IMR-90 (cell line): ENCODE data around the gene TMEM256. TPM values are rescaled to one million over a fixed set of nuclear protein-coding genes. Genes with fewer than 3 reads are reported as not detected.

Experiments
- ATAC-seq: fragments of 200-7000 bp; cut with Tn5 transposase; 2 replicates; pipeline ENCODE4 v1.9.1; 2020; ENCODE audit warnings: low read depth, mild to moderate bottlenecking, moderate library complexity
- BruUV-seq: library from RNA; stranded (reverse); fragments of 400-500 nt; replicated peaks from 2 replicates; lab custom pipeline; 2021; lab: Mats Ljungman, UMichigan
- CTCF ChIA-PET: fragments of 300-600 bp; formaldehyde crosslinking; extraction: SDS; loops from one replicate; lab custom pipeline; 2021; ENCODE audit warnings: antibody characterized with exemption; lab: Yijun Ruan, JAX
- POLR2A ChIA-PET: fragments of 300-600 bp; sonication (Branson Sonifier 250); formaldehyde crosslinking; loops from one replicate; lab custom pipeline; 2022; ENCODE audit warnings: antibody characterized with exemption; ENCODE audit not compliant: unreplicated experiment; lab: Charles Lee
- DNase-seq: peaks from one replicate; pipeline ENCODE4 v3.0.0; 2013
- H2AFZ ChIP-seq: replicated peaks from 2 replicates; pipeline ENCODE3; 2013; ENCODE audit warnings: low read length, mild to moderate bottlenecking; ENCODE audit not compliant: poor library complexity
- H2AK5ac ChIP-seq: 2 replicates; pipeline ENCODE4 v1.6.1; 2013; ENCODE audit warnings: low read depth, low read length, inconsistent platforms
- H2AK9ac ChIP-seq: replicated peaks from 2 replicates; pipeline ENCODE3; 2013; ENCODE audit warnings: mild to moderate bottlenecking, low read depth, low read length, moderate library complexity; ENCODE audit not compliant: poor library complexity
- H2BK120ac ChIP-seq: 2 replicates; pipeline ENCODE4 v1.6.1; 2013; ENCODE audit warnings: low read depth, low read length, inconsistent platforms
- H2BK15ac ChIP-seq: 3 replicates; pipeline ENCODE4 v1.6.1; 2013; ENCODE audit warnings: low read depth, low read length, inconsistent platforms
- H2BK20ac ChIP-seq: 2 replicates; pipeline ENCODE4 v1.6.1; 2013; ENCODE audit warnings: low read depth, mild to moderate bottlenecking, inconsistent platforms, low read length, moderate library complexity
- H2BK5ac ChIP-seq: 2 replicates; pipeline ENCODE4 v1.6.1; 2013; ENCODE audit warnings: mild to moderate bottlenecking, low read depth, low read length, inconsistent platforms; ENCODE audit not compliant: poor library complexity, severe bottlenecking
- H3K14ac ChIP-seq: replicated peaks from 2 replicates; pipeline ENCODE4 v1.6.1; 2013; ENCODE audit warnings: low read depth, low read length, inconsistent platforms
- H3K18ac ChIP-seq: 2 replicates; pipeline ENCODE4 v1.6.1; 2013; ENCODE audit warnings: low read depth, low read length, control low read depth
- H3K23ac ChIP-seq: 2 replicates; pipeline ENCODE4 v1.6.1; 2013; ENCODE audit warnings: low read depth, low read length, inconsistent platforms
- H3K27ac ChIP-seq: 2 replicates; pipeline ENCODE4 v1.5.1; 2013; ENCODE audit warnings: mild to moderate bottlenecking, control low read depth, low read length; ENCODE audit not compliant: insufficient read depth
- H3K27me3 ChIP-seq: 2 replicates; pipeline ENCODE4 v1.6.1; 2013; ENCODE audit warnings: low read length; ENCODE audit not compliant: control insufficient read depth, insufficient read depth
- H3K36me3 ChIP-seq: 2 replicates; pipeline ENCODE4 v1.6.1; 2013; ENCODE audit warnings: low read length, mixed read lengths; ENCODE audit not compliant: control insufficient read depth, insufficient read depth
- H3K4ac ChIP-seq: 2 replicates; pipeline ENCODE4 v1.6.1; 2013; ENCODE audit warnings: low read depth, low read length, inconsistent platforms
- H3K4me1 ChIP-seq: 2 replicates; pipeline ENCODE4 v1.6.1; 2013; ENCODE audit warnings: low read length, mixed read lengths; ENCODE audit not compliant: control insufficient read depth, insufficient read depth
- H3K4me2 ChIP-seq: 2 replicates; pipeline ENCODE4 v1.6.1; 2013; ENCODE audit warnings: low read depth, mild to moderate bottlenecking, control low read depth, low read length, moderate library complexity
- H3K4me3 ChIP-seq: 2 replicates; pipeline ENCODE4 v1.5.1; 2013; ENCODE audit warnings: low read depth, mild to moderate bottlenecking, control low read depth, low read length, moderate library complexity; ENCODE audit not compliant: insufficient read depth
- H3K56ac ChIP-seq: 2 replicates; pipeline ENCODE4 v1.6.1; 2013; ENCODE audit warnings: low read length, inconsistent platforms; ENCODE audit not compliant: insufficient read depth; ENCODE audit errors: extremely low read depth
- H3K79me1 ChIP-seq, 2 experiments: 2 replicates each; pipeline ENCODE4 v1.6.1; 2013; ENCODE audit warnings: low read length in 2 of 2, inconsistent platforms in 1 of 2, low read depth in 1 of 2
- H3K9ac ChIP-seq: 2 replicates; pipeline ENCODE4 v1.6.1; 2013; ENCODE audit warnings: low read depth, low read length, control low read depth
- H3K9me1 ChIP-seq: 2 replicates; pipeline ENCODE4 v1.6.1; 2013; ENCODE audit warnings: low read length, inconsistent platforms; ENCODE audit not compliant: insufficient read depth
- H3K9me3 ChIP-seq: 2 replicates; pipeline ENCODE4 v1.6.1; 2013; ENCODE audit warnings: low read length; ENCODE audit not compliant: control insufficient read depth, insufficient read depth
- H4K20me1 ChIP-seq: 2 replicates; pipeline ENCODE4 v1.6.1; 2013; ENCODE audit warnings: low read length, inconsistent platforms; ENCODE audit not compliant: insufficient read depth
- H4K5ac ChIP-seq: 2 replicates; pipeline ENCODE4 v1.6.1; 2013; ENCODE audit warnings: mild to moderate bottlenecking, low read depth, low read length, control low read depth
- H4K8ac ChIP-seq, 2 experiments: 2 replicates each; pipeline ENCODE4 v1.6.1; 2013; ENCODE audit warnings: low read depth in 2 of 2, low read length in 2 of 2, control low read depth in 1 of 2, inconsistent platforms in 1 of 2
- H4K91ac ChIP-seq: 2 replicates; pipeline ENCODE4 v1.6.1; 2013; ENCODE audit warnings: low read depth, low read length, inconsistent platforms; ENCODE audit not compliant: insufficient read depth
- BHLHE40 ChIP-seq: fragments of 150-350 bp; IDR thresholded peaks from 2 replicates; pipeline ENCODE4 v1.6.1; 2016; ENCODE audit warnings: mild to moderate bottlenecking, low read depth, low read length
- CEBPB ChIP-seq: IDR thresholded peaks from 2 replicates; pipeline ENCODE4 v1.6.1; 2012; ENCODE audit warnings: low read depth, low read length, improper control_type of control experiment
- CHD1 ChIP-seq: IDR thresholded peaks from 2 replicates; pipeline ENCODE4 v1.6.1; 2012; ENCODE audit warnings: low read depth, low read length, improper control_type of control experiment
- ELK1 ChIP-seq: fragments of 150-350 bp; IDR thresholded peaks from 2 replicates; pipeline ENCODE4 v1.6.1; 2016; ENCODE audit warnings: low read depth, mild to moderate bottlenecking, low read length, moderate library complexity, borderline replicate concordance
- FOS ChIP-seq: fragments of 150-350 bp; IDR thresholded peaks from 2 replicates; pipeline ENCODE4 v1.6.1; 2016; ENCODE audit warnings: low read depth, low read length
- MAFK ChIP-seq: IDR thresholded peaks from 2 replicates; pipeline ENCODE4 v1.6.1; 2012; ENCODE audit warnings: low read depth, low read length, improper control_type of control experiment
- MAZ ChIP-seq: IDR thresholded peaks from 2 replicates; pipeline ENCODE4 v1.6.1; 2012; ENCODE audit warnings: low read depth, mild to moderate bottlenecking, low read length, improper control_type of control experiment, moderate library complexity, borderline replicate concordance
- MXI1 ChIP-seq: IDR thresholded peaks from 2 replicates; pipeline ENCODE4 v1.6.1; 2012; ENCODE audit warnings: low read depth, mild to moderate bottlenecking, low read length, moderate library complexity, borderline replicate concordance
- NFE2L2 ChIP-seq: fragments of 150-350 bp; IDR thresholded peaks from 2 replicates; pipeline ENCODE4 v1.6.1; 2016; ENCODE audit warnings: low read depth, mild to moderate bottlenecking, low read length
- RAD21 ChIP-seq: IDR thresholded peaks from 2 replicates; pipeline ENCODE4 v1.6.1; 2012; ENCODE audit warnings: low read length, improper control_type of control experiment
- RCOR1 ChIP-seq: IDR thresholded peaks from 2 replicates; pipeline ENCODE4 v1.6.1; 2012; ENCODE audit warnings: mild to moderate bottlenecking, low read length, improper control_type of control experiment; ENCODE audit not compliant: insufficient replicate concordance
- SMC3 ChIP-seq: fragments of 150-350 bp; IDR thresholded peaks from 2 replicates; pipeline ENCODE4 v1.6.1; 2016; ENCODE audit warnings: low read depth, mild to moderate bottlenecking, antibody characterized with exemption, low read length, moderate library complexity
- USF2 ChIP-seq: fragments of 150-350 bp; IDR thresholded peaks from 2 replicates; pipeline ENCODE4 v1.6.1; 2017; ENCODE audit warnings: mild to moderate bottlenecking, antibody characterized with exemption, low read length, low read depth
- WGBS, 2 experiments: methylation state at CpG; one replicate each; pipeline versions ENCODE4 v1.1.5 to v1.1.7; 2013; ENCODE audit warnings: missing lambda C conversion rate in 2 of 2; ENCODE audit not compliant: insufficient read length in 1 of 2; ENCODE audit errors: extremely low coverage in 2 of 2; 5-methylcytosine and 5-hydroxymethylcytosine counted together
- dilution Hi-C: fragments of 300-500 bp; cut with HindIII; formaldehyde crosslinking; loops from one replicate; pipeline ENCODE4 v1.14.3; 2018; ENCODE audit warnings: low sequenced_read_pairs; ENCODE audit not compliant: unreplicated experiment
- in situ Hi-C: fragments of 300-500 bp; cut with MboI; formaldehyde crosslinking; loops from 3 replicates; pipeline ENCODE4 v1.14.3; 2019; ENCODE audit warnings: low sequenced_read_pairs, inconsistent platforms, mixed read lengths
- intact Hi-C: fragments of 100-400 bp; cut with micrococcal nuclease; formaldehyde crosslinking; loops from 2 replicates; pipeline ENCODE4 v1.10.0; 2022
- polyA plus RNA-seq, 3 experiments: library from polyadenylated mRNA; depleted of rRNA; stranded (reverse); fragments of >200 nt; gene quantifications; 2 replicates each; pipeline ENCODE4 v1.2.3, GENCODE V29; 2012; ENCODE audit warnings: low replicate concordance in 1 of 3
- total RNA-seq: library from RNA; depleted of rRNA; stranded (reverse); fragments of >200 nt; gene quantifications from 2 replicates; pipeline ENCODE4 v1.2.3, GENCODE V29; 2012

The TMEM256 gene
- total and polyA plus RNA-seq, 2 of the 4 experiments (the other 2 are of a cell fraction): 38.4 to 174 TPM

GRCh38 chr17:7417056-7417655, 13.3 kb upstream of the TMEM256 start:
- peaks cover 27% of the 10 kb centered on the region for H3K36me3 ChIP-seq
- BruUV-seq: no TSS peak
- H3K4me3 ChIP-seq: no peak overlapping the region
- H2BK15ac ChIP-seq: no peak overlapping the region
- no peak overlapping the region for H2BK120ac ChIP-seq
- H2AFZ ChIP-seq: no peak overlapping the region
- no peak overlapping the region for H3K56ac ChIP-seq
- H2AK9ac ChIP-seq: peak overlapping the region; percentile 0
- 96% methylated on average over 24 of the region's 54 CpGs; no CpG with 5 or more reads in 1 of the 2 experiments for WGBS, 2 experiments
- intact Hi-C loops: no loop called here
- peaks cover 7% of the 10 kb centered on the region; the same call in 1 of the 2 replicates for H4K20me1 ChIP-seq
- no peaks in the 10 kb centered on the region for H3K9me3 ChIP-seq
- H4K91ac ChIP-seq: no peak overlapping the region
- in situ Hi-C loops: no loop called here
- peaks cover 4% of the 10 kb centered on the region; the same call in 1 of the 2 replicates for H3K4me1 ChIP-seq
- CTCF ChIA-PET: no interaction called here
- H3K9me1 ChIP-seq: peaks cover 2% of the 10 kb centered on the region; the same call in 1 of the 2 replicates
- no peak for DNase-seq
- no peak overlapping the region for H2AK5ac ChIP-seq
- no peak overlapping the region for H3K14ac ChIP-seq
- dilution Hi-C loops: no loop called here
- H2BK20ac ChIP-seq: no peak overlapping the region
- H3K4me2 ChIP-seq: no peak overlapping the region
- no peaks in the 10 kb centered on the region for H3K27me3 ChIP-seq
- no peak overlapping the region for H3K27ac ChIP-seq
- POLR2A ChIA-PET: no interaction called here
- TF ChIP-seq USF2 (no peak), RCOR1 (no peak), CHD1 (no peak), FOS (no peak), RAD21 (no peak), BHLHE40 (no peak), MAFK (no peak), CEBPB (no peak), NFE2L2 (no peak), SMC3 (no peak), ELK1 (no peak), MAZ (no peak), MXI1 (no peak)
- H3K23ac ChIP-seq: no peak overlapping the region
- no peak overlapping the region for H3K18ac ChIP-seq
- no peak overlapping the region for H2BK5ac ChIP-seq
- H4K5ac ChIP-seq: no peak overlapping the region
- no peak overlapping the region for H4K8ac ChIP-seq
- H3K79me1 ChIP-seq: no peaks in the 10 kb centered on the region; a peak in 1 of 4 replicates
- H3K9ac ChIP-seq: no peak overlapping the region
- no peak for ATAC-seq
- no peak overlapping the region for H3K4ac ChIP-seq
